HepG2 (cell line): ENCODE results near the gene ATG16L2. TPM values are rescaled to one million over a fixed set of nuclear protein-coding genes. Genes with fewer than 3 reads are reported as not detected.

Source experiments
- AGO2 ChIP-seq: fragments of 200-400 bp; formaldehyde crosslinking; optimal IDR thresholded peaks from 2 replicates; pipeline ENCODE3; 2017; ENCODE audit warnings: mild to moderate bottlenecking, low read depth, low read length, moderate library complexity
- BCL6 ChIP-seq: IDR thresholded peaks from 2 replicates; pipeline ENCODE4 v1.6.1; 2016; ENCODE audit warnings: missing genetic modification reagents, missing compliant biosample characterization
- ETV5 ChIP-seq: IDR thresholded peaks from 2 replicates; pipeline ENCODE4 v1.6.1; 2018; ENCODE audit warnings: missing biosample characterization, missing genetic modification reagents, inconsistent platforms, borderline replicate concordance
- GABPA ChIP-seq, 2 experiments: IDR thresholded peaks; 2 replicates each; pipeline ENCODE4 v1.6.1; 2011 to 2016; ENCODE audit warnings: low read depth in 2 of 2, low read length in 1 of 2, missing biosample characterization in 1 of 2, missing genetic modification characterization in 1 of 2
- GLI4 ChIP-seq: sonication (generic); formaldehyde crosslinking; IDR thresholded peaks from 2 replicates; pipeline ENCODE4 v1.5.1; 2020; ENCODE audit warnings: missing genetic modification reagents, mild to moderate bottlenecking, moderate library complexity, borderline replicate concordance
- HDAC1 ChIP-seq: sonication (generic); formaldehyde crosslinking; IDR thresholded peaks from 2 replicates; pipeline ENCODE4 v1.5.1; 2020; ENCODE audit warnings: mild to moderate bottlenecking, missing genetic modification reagents
- HOXA3 ChIP-seq: sonication (generic); formaldehyde crosslinking; IDR thresholded peaks from 2 replicates; pipeline ENCODE4 v1.5.0; 2020; ENCODE audit warnings: missing genetic modification reagents
- ISL2 ChIP-seq: sonication (generic); formaldehyde crosslinking; IDR thresholded peaks from 2 replicates; pipeline ENCODE4 v1.5.0; 2020; ENCODE audit warnings: missing genetic modification reagents
- NFE2L2 ChIP-seq: fragments of 150-350 bp; IDR thresholded peaks from 2 replicates; pipeline ENCODE4 v1.6.1; 2014; ENCODE audit warnings: low read length
- SRY ChIP-seq: sonication (generic); formaldehyde crosslinking; IDR thresholded peaks from 2 replicates; pipeline ENCODE4 v1.8.0; 2022; ENCODE audit warnings: mild to moderate bottlenecking, missing genetic modification reagents
- TBL1XR1 ChIP-seq: fragments of 150-350 bp; IDR thresholded peaks from 2 replicates; pipeline ENCODE4 v1.6.1; 2014; ENCODE audit warnings: borderline replicate concordance, low read length; ENCODE audit not compliant: partially characterized antibody
- TBX2 ChIP-seq: sonication (generic); formaldehyde crosslinking; IDR thresholded peaks from 2 replicates; pipeline ENCODE4 v1.5.0; 2020; ENCODE audit warnings: missing genetic modification reagents, mild to moderate bottlenecking, borderline replicate concordance
- ZBTB38 ChIP-seq: sonication (generic); formaldehyde crosslinking; IDR thresholded peaks from 2 replicates; pipeline ENCODE4 v1.5.1; 2020; ENCODE audit warnings: mild to moderate bottlenecking, missing genetic modification reagents
- ZFP62 ChIP-seq: sonication (generic); formaldehyde crosslinking; IDR thresholded peaks from 2 replicates; pipeline ENCODE4 v1.4.0; 2020; ENCODE audit warnings: missing genetic modification reagents
- ZIK1 ChIP-seq: sonication (generic); formaldehyde crosslinking; IDR thresholded peaks from 2 replicates; pipeline ENCODE4 v1.5.0; 2020; ENCODE audit warnings: mild to moderate bottlenecking, low read depth, missing genetic modification reagents, borderline replicate concordance
- ZNF556 ChIP-seq: sonication (generic); formaldehyde crosslinking; IDR thresholded peaks from 2 replicates; pipeline ENCODE4 v1.4.0; 2020; ENCODE audit warnings: mild to moderate bottlenecking, missing genetic modification reagents, borderline replicate concordance
- ZSCAN9 ChIP-seq: IDR thresholded peaks from 2 replicates; pipeline ENCODE4 v1.6.1; 2016; ENCODE audit warnings: borderline replicate concordance
- polyA plus RNA-seq, 8 experiments: library from polyadenylated mRNA; depleted of rRNA in 3 of 8; stranded (reverse) in 7 of 8; unstranded in 1 of 8; fragments of >200 nt; fragmentation: Illumina TruSeq in 4 of 8; extraction: Trizol in 4 of 8; gene quantifications; 2 replicates each; pipeline versions ENCODE4 v1.2.1 to v1.2.3, GENCODE V29; 2011 to 2016; ENCODE audit warnings: low read depth in 4 of 8, missing spikeins in 1 of 8, mixed read lengths in 1 of 8; ENCODE audit not compliant: insufficient read depth in 1 of 8
- total RNA-seq, 5 experiments: library from RNA; depleted of rRNA; stranded (reverse); fragments of >200 nt; fragmentation: Illumina TruSeq; extraction: Trizol; gene quantifications; 2 replicates each; pipeline ENCODE4 v1.2.3, GENCODE V29; 2016; ENCODE audit warnings: low read depth in 1 of 5
- TF ChIP-seq, protein P1 (sequence below): sonication (generic); formaldehyde crosslinking; IDR thresholded peaks from 2 replicates; pipeline ENCODE4 v1.4.0; 2020; ENCODE audit warnings: mild to moderate bottlenecking, missing genetic modification reagents
- TF ChIP-seq, protein P2 (sequence below): sonication (generic); formaldehyde crosslinking; IDR thresholded peaks from 2 replicates; pipeline ENCODE4 v1.5.0; 2020; ENCODE audit warnings: mild to moderate bottlenecking, missing genetic modification reagents
- TF ChIP-seq, protein P3 (sequence below): IDR thresholded peaks from 2 replicates; pipeline ENCODE4 v1.6.1; 2016; ENCODE audit warnings: low read depth, control low read depth
- TF ChIP-seq, protein P4 (sequence below): sonication (generic); formaldehyde crosslinking; IDR thresholded peaks from 2 replicates; pipeline ENCODE4 v1.4.0; 2020; ENCODE audit warnings: missing genetic modification reagents
- TF ChIP-seq, protein P5 (sequence below): IDR thresholded peaks from 2 replicates; pipeline ENCODE4 v1.6.1; 2016; ENCODE audit warnings: mild to moderate bottlenecking, missing biosample characterization, missing genetic modification reagents
- TF ChIP-seq, protein P6 (sequence below): sonication (generic); formaldehyde crosslinking; IDR thresholded peaks from 2 replicates; pipeline ENCODE4 v1.4.0; 2020; ENCODE audit warnings: mild to moderate bottlenecking, missing genetic modification reagents

Gene ATG16L2
- total and polyA plus RNA-seq, 2 of the 13 experiments (the other 11 are each of a cell fraction or from before 2014, with no cell fraction given), result 6.2 to 14.8 TPM

DNA sequence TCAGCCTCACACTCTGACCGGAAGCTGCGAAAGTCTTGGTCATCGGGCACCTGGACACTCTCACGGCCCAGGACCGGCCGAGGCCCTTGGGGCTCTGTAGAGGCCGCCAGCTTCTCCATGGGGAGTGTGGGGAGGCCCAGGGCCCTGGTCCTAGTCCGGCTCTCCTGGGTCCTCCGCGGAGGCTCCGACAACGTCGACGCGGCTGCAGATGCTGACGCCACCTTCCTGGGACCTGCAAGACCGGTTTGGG, 33.2 kb upstream of the ATG16L2 start (continued):
- TF ChIP-seq NFE2L2 (no peak), ZBTB38 (CRISPR knock-in tag) (0 out of 2 replicates have a peak, but pooled peaks have one; percentile 39), ETV5 (CRISPR knock-in tag) (peak; percentile 34; the same call in 1 of the 2 replicates), BCL6 (CRISPR knock-in tag) (no peak), ZIK1 (CRISPR knock-in tag) (0 out of 2 replicates have a peak, but pooled peaks have one; percentile 14), ZFP62 (CRISPR knock-in tag) (no peak), HDAC1 (CRISPR knock-in tag) (0 out of 2 replicates have a peak, but pooled peaks have one; percentile 35), ZSCAN9 (no peak), ZNF556 (CRISPR knock-in tag) (no peak), AGO2 (peak; percentile 81), GLI4 (CRISPR knock-in tag) (0 out of 2 replicates have a peak, but pooled peaks have one; percentile 43), TBL1XR1 (no peak), ISL2 (CRISPR knock-in tag) (0 out of 2 replicates have a peak, but pooled peaks have one; percentile 16), TBX2 (CRISPR knock-in tag) (no peak), HOXA3 (0 out of 2 replicates have a peak, but pooled peaks have one; percentile 37), SRY (CRISPR knock-in tag) (peak; percentile 33; the same call in 1 of the 2 replicates), GABPA (IDR thresholded peaks at IDR 0.05; ENCODE audit: low read depth, low read length) (no peak), GABPA (CRISPR knock-in tag; IDR thresholded peaks at IDR 0.05; ENCODE audit: low read depth) (peak; percentile 35; the same call in 1 of the 2 replicates)
- TF ChIP-seq, protein P1, sequence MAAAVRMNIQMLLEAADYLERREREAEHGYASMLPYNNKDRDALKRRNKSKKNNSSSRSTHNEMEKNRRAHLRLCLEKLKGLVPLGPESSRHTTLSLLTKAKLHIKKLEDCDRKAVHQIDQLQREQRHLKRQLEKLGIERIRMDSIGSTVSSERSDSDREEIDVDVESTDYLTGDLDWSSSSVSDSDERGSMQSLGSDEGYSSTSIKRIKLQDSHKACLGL (CRISPR knock-in tag), result peak; percentile 18; the same call in 1 of the 2 replicates
- TF ChIP-seq, protein P2, sequence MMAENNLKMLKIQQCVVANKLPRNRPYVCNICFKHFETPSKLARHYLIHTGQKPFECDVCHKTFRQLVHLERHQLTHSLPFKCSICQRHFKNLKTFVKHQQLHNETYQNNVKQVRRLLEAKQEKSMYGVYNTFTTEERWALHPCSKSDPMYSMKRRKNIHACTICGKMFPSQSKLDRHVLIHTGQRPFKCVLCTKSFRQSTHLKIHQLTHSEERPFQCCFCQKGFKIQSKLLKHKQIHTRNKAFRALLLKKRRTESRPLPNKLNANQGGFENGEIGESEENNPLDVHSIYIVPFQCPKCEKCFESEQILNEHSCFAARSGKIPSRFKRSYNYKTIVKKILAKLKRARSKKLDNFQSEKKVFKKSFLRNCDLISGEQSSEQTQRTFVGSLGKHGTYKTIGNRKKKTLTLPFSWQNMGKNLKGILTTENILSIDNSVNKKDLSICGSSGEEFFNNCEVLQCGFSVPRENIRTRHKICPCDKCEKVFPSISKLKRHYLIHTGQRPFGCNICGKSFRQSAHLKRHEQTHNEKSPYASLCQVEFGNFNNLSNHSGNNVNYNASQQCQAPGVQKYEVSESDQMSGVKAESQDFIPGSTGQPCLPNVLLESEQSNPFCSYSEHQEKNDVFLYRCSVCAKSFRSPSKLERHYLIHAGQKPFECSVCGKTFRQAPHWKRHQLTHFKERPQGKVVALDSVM (CRISPR knock-in tag), result 0 out of 2 replicates have a peak, but pooled peaks have one; percentile 28
- TF ChIP-seq, protein P3, sequence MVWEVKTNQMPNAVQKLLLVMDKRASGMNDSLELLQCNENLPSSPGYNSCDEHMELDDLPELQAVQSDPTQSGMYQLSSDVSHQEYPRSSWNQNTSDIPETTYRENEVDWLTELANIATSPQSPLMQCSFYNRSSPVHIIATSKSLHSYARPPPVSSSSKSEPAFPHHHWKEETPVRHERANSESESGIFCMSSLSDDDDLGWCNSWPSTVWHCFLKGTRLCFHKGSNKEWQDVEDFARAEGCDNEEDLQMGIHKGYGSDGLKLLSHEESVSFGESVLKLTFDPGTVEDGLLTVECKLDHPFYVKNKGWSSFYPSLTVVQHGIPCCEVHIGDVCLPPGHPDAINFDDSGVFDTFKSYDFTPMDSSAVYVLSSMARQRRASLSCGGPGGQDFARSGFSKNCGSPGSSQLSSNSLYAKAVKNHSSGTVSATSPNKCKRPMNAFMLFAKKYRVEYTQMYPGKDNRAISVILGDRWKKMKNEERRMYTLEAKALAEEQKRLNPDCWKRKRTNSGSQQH, result no peak
- TF ChIP-seq, protein P4, sequence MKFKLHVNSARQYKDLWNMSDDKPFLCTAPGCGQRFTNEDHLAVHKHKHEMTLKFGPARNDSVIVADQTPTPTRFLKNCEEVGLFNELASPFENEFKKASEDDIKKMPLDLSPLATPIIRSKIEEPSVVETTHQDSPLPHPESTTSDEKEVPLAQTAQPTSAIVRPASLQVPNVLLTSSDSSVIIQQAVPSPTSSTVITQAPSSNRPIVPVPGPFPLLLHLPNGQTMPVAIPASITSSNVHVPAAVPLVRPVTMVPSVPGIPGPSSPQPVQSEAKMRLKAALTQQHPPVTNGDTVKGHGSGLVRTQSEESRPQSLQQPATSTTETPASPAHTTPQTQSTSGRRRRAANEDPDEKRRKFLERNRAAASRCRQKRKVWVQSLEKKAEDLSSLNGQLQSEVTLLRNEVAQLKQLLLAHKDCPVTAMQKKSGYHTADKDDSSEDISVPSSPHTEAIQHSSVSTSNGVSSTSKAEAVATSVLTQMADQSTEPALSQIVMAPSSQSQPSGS (CRISPR knock-in tag), result no peak
- TF ChIP-seq, protein P5, sequence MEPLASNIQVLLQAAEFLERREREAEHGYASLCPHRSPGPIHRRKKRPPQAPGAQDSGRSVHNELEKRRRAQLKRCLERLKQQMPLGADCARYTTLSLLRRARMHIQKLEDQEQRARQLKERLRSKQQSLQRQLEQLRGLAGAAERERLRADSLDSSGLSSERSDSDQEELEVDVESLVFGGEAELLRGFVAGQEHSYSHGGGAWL (CRISPR knock-in tag), result no peak
- TF ChIP-seq, protein P6, sequence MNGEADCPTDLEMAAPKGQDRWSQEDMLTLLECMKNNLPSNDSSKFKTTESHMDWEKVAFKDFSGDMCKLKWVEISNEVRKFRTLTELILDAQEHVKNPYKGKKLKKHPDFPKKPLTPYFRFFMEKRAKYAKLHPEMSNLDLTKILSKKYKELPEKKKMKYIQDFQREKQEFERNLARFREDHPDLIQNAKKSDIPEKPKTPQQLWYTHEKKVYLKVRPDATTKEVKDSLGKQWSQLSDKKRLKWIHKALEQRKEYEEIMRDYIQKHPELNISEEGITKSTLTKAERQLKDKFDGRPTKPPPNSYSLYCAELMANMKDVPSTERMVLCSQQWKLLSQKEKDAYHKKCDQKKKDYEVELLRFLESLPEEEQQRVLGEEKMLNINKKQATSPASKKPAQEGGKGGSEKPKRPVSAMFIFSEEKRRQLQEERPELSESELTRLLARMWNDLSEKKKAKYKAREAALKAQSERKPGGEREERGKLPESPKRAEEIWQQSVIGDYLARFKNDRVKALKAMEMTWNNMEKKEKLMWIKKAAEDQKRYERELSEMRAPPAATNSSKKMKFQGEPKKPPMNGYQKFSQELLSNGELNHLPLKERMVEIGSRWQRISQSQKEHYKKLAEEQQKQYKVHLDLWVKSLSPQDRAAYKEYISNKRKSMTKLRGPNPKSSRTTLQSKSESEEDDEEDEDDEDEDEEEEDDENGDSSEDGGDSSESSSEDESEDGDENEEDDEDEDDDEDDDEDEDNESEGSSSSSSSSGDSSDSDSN (CRISPR knock-in tag), result 0 out of 2 replicates have a peak, but pooled peaks have one; percentile 50
